IMR-90 (cell line): ENCODE results near the gene CHMP6. TPM values are rescaled to one million over a fixed set of nuclear protein-coding genes. Genes with fewer than 3 reads are reported as not detected.

ENCODE experiments used
- ATAC-seq: fragments of 200-7000 bp; cut with Tn5 transposase; 2 replicates; pipeline ENCODE4 v1.9.1; 2020; ENCODE audit warnings: low read depth, mild to moderate bottlenecking, moderate library complexity
- BruUV-seq: library from RNA; stranded (reverse); fragments of 400-500 nt; replicated peaks from 2 replicates; lab custom pipeline; 2021; lab: Mats Ljungman, UMichigan
- CTCF ChIA-PET: fragments of 300-600 bp; formaldehyde crosslinking; extraction: SDS; loops from one replicate; lab custom pipeline; 2021; ENCODE audit warnings: antibody characterized with exemption; lab: Yijun Ruan, JAX
- POLR2A ChIA-PET: fragments of 300-600 bp; sonication (Branson Sonifier 250); formaldehyde crosslinking; loops from one replicate; lab custom pipeline; 2022; ENCODE audit warnings: antibody characterized with exemption; ENCODE audit not compliant: unreplicated experiment; lab: Charles Lee
- DNase-seq: peaks from one replicate; pipeline ENCODE4 v3.0.0; 2013
- H2AFZ ChIP-seq: replicated peaks from 2 replicates; pipeline ENCODE3; 2013; ENCODE audit warnings: low read length, mild to moderate bottlenecking; ENCODE audit not compliant: poor library complexity
- H2AK5ac ChIP-seq: 2 replicates; pipeline ENCODE4 v1.6.1; 2013; ENCODE audit warnings: low read depth, low read length, inconsistent platforms
- H2AK9ac ChIP-seq: replicated peaks from 2 replicates; pipeline ENCODE3; 2013; ENCODE audit warnings: mild to moderate bottlenecking, low read depth, low read length, moderate library complexity; ENCODE audit not compliant: poor library complexity
- H2BK120ac ChIP-seq: 2 replicates; pipeline ENCODE4 v1.6.1; 2013; ENCODE audit warnings: low read depth, low read length, inconsistent platforms
- H2BK15ac ChIP-seq: 3 replicates; pipeline ENCODE4 v1.6.1; 2013; ENCODE audit warnings: low read depth, low read length, inconsistent platforms
- H2BK20ac ChIP-seq: 2 replicates; pipeline ENCODE4 v1.6.1; 2013; ENCODE audit warnings: low read depth, mild to moderate bottlenecking, inconsistent platforms, low read length, moderate library complexity
- H2BK5ac ChIP-seq: 2 replicates; pipeline ENCODE4 v1.6.1; 2013; ENCODE audit warnings: mild to moderate bottlenecking, low read depth, low read length, inconsistent platforms; ENCODE audit not compliant: poor library complexity, severe bottlenecking
- H3K14ac ChIP-seq: replicated peaks from 2 replicates; pipeline ENCODE4 v1.6.1; 2013; ENCODE audit warnings: low read depth, low read length, inconsistent platforms
- H3K18ac ChIP-seq: 2 replicates; pipeline ENCODE4 v1.6.1; 2013; ENCODE audit warnings: low read depth, low read length, control low read depth
- H3K23ac ChIP-seq: 2 replicates; pipeline ENCODE4 v1.6.1; 2013; ENCODE audit warnings: low read depth, low read length, inconsistent platforms
- H3K27ac ChIP-seq: 2 replicates; pipeline ENCODE4 v1.5.1; 2013; ENCODE audit warnings: mild to moderate bottlenecking, control low read depth, low read length; ENCODE audit not compliant: insufficient read depth
- H3K27me3 ChIP-seq: 2 replicates; pipeline ENCODE4 v1.6.1; 2013; ENCODE audit warnings: low read length; ENCODE audit not compliant: control insufficient read depth, insufficient read depth
- H3K36me3 ChIP-seq: 2 replicates; pipeline ENCODE4 v1.6.1; 2013; ENCODE audit warnings: low read length, mixed read lengths; ENCODE audit not compliant: control insufficient read depth, insufficient read depth
- H3K4ac ChIP-seq: 2 replicates; pipeline ENCODE4 v1.6.1; 2013; ENCODE audit warnings: low read depth, low read length, inconsistent platforms
- H3K4me1 ChIP-seq: 2 replicates; pipeline ENCODE4 v1.6.1; 2013; ENCODE audit warnings: low read length, mixed read lengths; ENCODE audit not compliant: control insufficient read depth, insufficient read depth
- H3K4me2 ChIP-seq: 2 replicates; pipeline ENCODE4 v1.6.1; 2013; ENCODE audit warnings: low read depth, mild to moderate bottlenecking, control low read depth, low read length, moderate library complexity
- H3K4me3 ChIP-seq: 2 replicates; pipeline ENCODE4 v1.5.1; 2013; ENCODE audit warnings: low read depth, mild to moderate bottlenecking, control low read depth, low read length, moderate library complexity; ENCODE audit not compliant: insufficient read depth
- H3K56ac ChIP-seq: 2 replicates; pipeline ENCODE4 v1.6.1; 2013; ENCODE audit warnings: low read length, inconsistent platforms; ENCODE audit not compliant: insufficient read depth; ENCODE audit errors: extremely low read depth
- H3K79me1 ChIP-seq, 2 experiments: 2 replicates each; pipeline ENCODE4 v1.6.1; 2013; ENCODE audit warnings: low read length in 2 of 2, inconsistent platforms in 1 of 2, low read depth in 1 of 2
- H3K9ac ChIP-seq: 2 replicates; pipeline ENCODE4 v1.6.1; 2013; ENCODE audit warnings: low read depth, low read length, control low read depth
- H3K9me1 ChIP-seq: 2 replicates; pipeline ENCODE4 v1.6.1; 2013; ENCODE audit warnings: low read length, inconsistent platforms; ENCODE audit not compliant: insufficient read depth
- H3K9me3 ChIP-seq: 2 replicates; pipeline ENCODE4 v1.6.1; 2013; ENCODE audit warnings: low read length; ENCODE audit not compliant: control insufficient read depth, insufficient read depth
- H4K20me1 ChIP-seq: 2 replicates; pipeline ENCODE4 v1.6.1; 2013; ENCODE audit warnings: low read length, inconsistent platforms; ENCODE audit not compliant: insufficient read depth
- H4K5ac ChIP-seq: 2 replicates; pipeline ENCODE4 v1.6.1; 2013; ENCODE audit warnings: mild to moderate bottlenecking, low read depth, low read length, control low read depth
- H4K8ac ChIP-seq, 2 experiments: 2 replicates each; pipeline ENCODE4 v1.6.1; 2013; ENCODE audit warnings: low read depth in 2 of 2, low read length in 2 of 2, control low read depth in 1 of 2, inconsistent platforms in 1 of 2
- H4K91ac ChIP-seq: 2 replicates; pipeline ENCODE4 v1.6.1; 2013; ENCODE audit warnings: low read depth, low read length, inconsistent platforms; ENCODE audit not compliant: insufficient read depth
- CHD1 ChIP-seq: IDR thresholded peaks from 2 replicates; pipeline ENCODE4 v1.6.1; 2012; ENCODE audit warnings: low read depth, low read length, improper control_type of control experiment
- MAFK ChIP-seq: IDR thresholded peaks from 2 replicates; pipeline ENCODE4 v1.6.1; 2012; ENCODE audit warnings: low read depth, low read length, improper control_type of control experiment
- MXI1 ChIP-seq: IDR thresholded peaks from 2 replicates; pipeline ENCODE4 v1.6.1; 2012; ENCODE audit warnings: low read depth, mild to moderate bottlenecking, low read length, moderate library complexity, borderline replicate concordance
- RCOR1 ChIP-seq: IDR thresholded peaks from 2 replicates; pipeline ENCODE4 v1.6.1; 2012; ENCODE audit warnings: mild to moderate bottlenecking, low read length, improper control_type of control experiment; ENCODE audit not compliant: insufficient replicate concordance
- SMC3 ChIP-seq: fragments of 150-350 bp; IDR thresholded peaks from 2 replicates; pipeline ENCODE4 v1.6.1; 2016; ENCODE audit warnings: low read depth, mild to moderate bottlenecking, antibody characterized with exemption, low read length, moderate library complexity
- WGBS, 2 experiments: methylation state at CpG; one replicate each; pipeline versions ENCODE4 v1.1.5 to v1.1.7; 2013; ENCODE audit warnings: missing lambda C conversion rate in 2 of 2; ENCODE audit not compliant: insufficient read length in 1 of 2; ENCODE audit errors: extremely low coverage in 2 of 2; 5-methylcytosine and 5-hydroxymethylcytosine counted together
- dilution Hi-C: fragments of 300-500 bp; cut with HindIII; formaldehyde crosslinking; loops from one replicate; pipeline ENCODE4 v1.14.3; 2018; ENCODE audit warnings: low sequenced_read_pairs; ENCODE audit not compliant: unreplicated experiment
- in situ Hi-C: fragments of 300-500 bp; cut with MboI; formaldehyde crosslinking; loops from 3 replicates; pipeline ENCODE4 v1.14.3; 2019; ENCODE audit warnings: low sequenced_read_pairs, inconsistent platforms, mixed read lengths
- intact Hi-C: fragments of 100-400 bp; cut with micrococcal nuclease; formaldehyde crosslinking; loops from 2 replicates; pipeline ENCODE4 v1.10.0; 2022
- polyA plus RNA-seq, 3 experiments: library from polyadenylated mRNA; depleted of rRNA; stranded (reverse); fragments of >200 nt; gene quantifications; 2 replicates each; pipeline ENCODE4 v1.2.3, GENCODE V29; 2012; ENCODE audit warnings: low replicate concordance in 1 of 3
- total RNA-seq: library from RNA; depleted of rRNA; stranded (reverse); fragments of >200 nt; gene quantifications from 2 replicates; pipeline ENCODE4 v1.2.3, GENCODE V29; 2012
- TF ChIP-seq, protein P1 (sequence below): fragments of 150-350 bp; IDR thresholded peaks from 2 replicates; pipeline ENCODE4 v1.6.1; 2017; ENCODE audit warnings: mild to moderate bottlenecking, antibody characterized with exemption, low read length, low read depth
- TF ChIP-seq, protein P2 (sequence below): fragments of 150-350 bp; IDR thresholded peaks from 2 replicates; pipeline ENCODE4 v1.6.1; 2016; ENCODE audit warnings: low read depth, mild to moderate bottlenecking, low read length, moderate library complexity, borderline replicate concordance

Gene CHMP6
- total and polyA plus RNA-seq, 2 of the 4 experiments (the other 2 are of a cell fraction), result 5.0 to 40.3 TPM

DNA sequence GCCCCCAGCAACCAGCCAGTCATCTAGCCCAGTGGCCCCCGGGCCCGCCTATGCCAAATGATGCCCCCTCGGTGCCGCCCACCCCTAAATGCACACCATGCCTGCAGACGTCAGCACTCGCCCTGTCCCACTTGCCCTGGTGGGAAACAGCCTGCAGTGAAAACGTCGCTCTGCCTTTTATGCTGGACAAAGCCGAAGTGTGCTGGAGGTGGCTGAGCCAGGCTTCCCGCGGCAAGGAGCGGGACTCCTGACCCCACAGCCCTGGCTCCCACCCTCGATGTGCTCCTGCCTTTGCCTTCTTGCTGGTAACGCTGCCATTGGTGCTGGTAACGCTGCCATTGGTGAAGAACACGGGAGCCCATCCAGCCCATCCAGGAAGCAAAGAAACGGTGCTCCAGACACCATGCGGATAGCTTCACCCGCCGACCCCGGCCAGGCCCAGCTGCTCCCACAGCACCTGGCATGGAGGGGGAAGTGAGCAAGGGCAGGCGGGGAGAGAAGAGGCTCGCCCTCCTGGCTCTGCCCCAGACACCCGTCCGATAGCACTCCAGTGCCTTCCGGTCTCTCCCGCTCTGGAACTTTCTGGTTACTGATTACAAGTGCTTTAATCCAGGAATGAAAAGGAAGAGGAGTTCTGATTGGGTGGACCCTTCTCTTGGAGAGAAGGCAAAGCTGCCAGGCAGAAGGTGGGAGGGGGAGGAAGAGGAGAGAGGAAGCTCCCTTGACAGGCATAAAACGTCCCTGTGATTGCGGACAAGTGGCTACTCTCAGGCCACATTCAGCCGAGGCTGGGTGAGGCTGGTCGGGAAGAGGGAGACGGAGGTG lies 39.3 kb downstream of the CHMP6 start:
- Histone ChIP-seq H3K14ac (no peak overlapping the region), H3K4me2 (no peak overlapping the region), H3K4me1 (peaks cover 5% of the 10 kb centered on the region), H4K20me1 (peaks cover 3% of the 10 kb centered on the region), H2BK5ac (no peak overlapping the region), H3K9me3 (peaks cover 1% of the 10 kb centered on the region; the same call in 1 of the 2 replicates), H2BK120ac (no peak overlapping the region), H4K8ac (no peak overlapping the region), H3K9ac (no peak overlapping the region), H2BK20ac (no peak overlapping the region), H4K5ac (no peak overlapping the region), H3K56ac (no peak overlapping the region), H3K4ac (no peak overlapping the region), H4K91ac (no peak overlapping the region), H3K79me1 (peaks cover 0 to 19% of the 10 kb centered on the region in 2 experiments; a peak in 3 of 4 replicates), H3K9me1 (no peaks in the 10 kb centered on the region), H3K36me3 (peaks cover 15% of the 10 kb centered on the region; the same call in 1 of the 2 replicates), H3K18ac (no peak overlapping the region), H2BK15ac (no peak overlapping the region), H2AK9ac (peak overlapping the region; percentile 42), H3K27ac (no peak overlapping the region), H3K27me3 (peaks cover 23% of the 10 kb centered on the region), H2AK5ac (no peak overlapping the region), H3K4me3 (no peak overlapping the region), H3K23ac (no peak overlapping the region), H2AFZ (no peak overlapping the region)
- BruUV-seq, result no TSS peak
- DNase-seq, result no peak
- intact Hi-C loops, result no loop called here
- ChIA-PET CTCF (no interaction called here), POLR2A (no interaction called here)
- 86% methylated on average over 20 of the region's 32 CpGs; no CpG with 5 or more reads in 1 of the 2 experiments for WGBS, 2 experiments
- in situ Hi-C loops, result loop anchor here (5.0 kb wide), 1 partner anchor 66 kb away; no protein-coding TSS in a partner anchor
- ATAC-seq, result no peak
- TF ChIP-seq, protein P1, sequence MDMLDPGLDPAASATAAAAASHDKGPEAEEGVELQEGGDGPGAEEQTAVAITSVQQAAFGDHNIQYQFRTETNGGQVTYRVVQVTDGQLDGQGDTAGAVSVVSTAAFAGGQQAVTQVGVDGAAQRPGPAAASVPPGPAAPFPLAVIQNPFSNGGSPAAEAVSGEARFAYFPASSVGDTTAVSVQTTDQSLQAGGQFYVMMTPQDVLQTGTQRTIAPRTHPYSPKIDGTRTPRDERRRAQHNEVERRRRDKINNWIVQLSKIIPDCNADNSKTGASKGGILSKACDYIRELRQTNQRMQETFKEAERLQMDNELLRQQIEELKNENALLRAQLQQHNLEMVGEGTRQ, result no peak
- TF ChIP-seq MAFK (no peak), MXI1 (no peak), SMC3 (no peak), RCOR1 (no peak), CHD1 (no peak)
- TF ChIP-seq, protein P2, sequence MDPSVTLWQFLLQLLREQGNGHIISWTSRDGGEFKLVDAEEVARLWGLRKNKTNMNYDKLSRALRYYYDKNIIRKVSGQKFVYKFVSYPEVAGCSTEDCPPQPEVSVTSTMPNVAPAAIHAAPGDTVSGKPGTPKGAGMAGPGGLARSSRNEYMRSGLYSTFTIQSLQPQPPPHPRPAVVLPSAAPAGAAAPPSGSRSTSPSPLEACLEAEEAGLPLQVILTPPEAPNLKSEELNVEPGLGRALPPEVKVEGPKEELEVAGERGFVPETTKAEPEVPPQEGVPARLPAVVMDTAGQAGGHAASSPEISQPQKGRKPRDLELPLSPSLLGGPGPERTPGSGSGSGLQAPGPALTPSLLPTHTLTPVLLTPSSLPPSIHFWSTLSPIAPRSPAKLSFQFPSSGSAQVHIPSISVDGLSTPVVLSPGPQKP, result no peak
- dilution Hi-C loops, result no loop called here
